GM19395 (cell line): Measurements from ENCODE around the gene PKNOX1.
A peak's percentile ranks its signal among the peaks of the same experiment; 100 is the strongest.
"Not testable (repeated sequence)": the region's sequence is repeated elsewhere in the genome, so short reads cannot be mapped to it uniquely, and the experiment has no call there.

ENCODE experiments used
- ATAC-seq: cut with Tn5 transposase; IDR thresholded peaks from one replicate; pipeline ENCODE4 v1.9.1; 2021; ENCODE audit warnings: mild to moderate bottlenecking, moderate library complexity; ENCODE audit not compliant: unreplicated experiment

PKNOX1 gene

GRCh38 chr21:42949094-42949755 is 25.1 kb upstream of the PKNOX1 start:
- ATAC-seq, result not testable (repeated sequence)

- not testable (repeated sequence) for ATAC-seq
Measured at GRCh38 chr21:42951193-42951592, 23.2 kb upstream of the PKNOX1 start.

GRCh38 chr21:42956824-42957630 is 17.3 kb upstream of the PKNOX1 start:
- ATAC-seq, result no peak

DNA sequence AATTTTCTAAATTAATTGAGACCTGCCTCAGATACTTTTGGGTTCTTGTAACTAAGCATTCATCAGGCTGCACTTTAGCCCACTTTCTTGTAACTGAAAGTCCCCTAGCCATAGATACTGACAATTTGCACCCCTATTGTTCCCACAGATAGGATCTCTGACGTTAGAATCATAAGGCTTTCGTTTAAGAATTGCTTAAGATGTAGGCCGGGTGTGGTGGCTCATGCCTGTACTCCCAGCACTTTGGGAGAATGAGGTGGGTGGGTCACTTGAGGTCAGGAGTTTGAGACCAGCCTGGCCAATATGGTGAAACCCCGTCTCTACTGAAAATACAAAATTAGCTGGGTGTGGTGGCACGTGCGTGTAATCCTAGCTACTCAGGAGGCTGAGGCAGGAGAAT is 16.2 kb upstream of the PKNOX1 start:
- ATAC-seq, result not testable (repeated sequence)

DNA sequence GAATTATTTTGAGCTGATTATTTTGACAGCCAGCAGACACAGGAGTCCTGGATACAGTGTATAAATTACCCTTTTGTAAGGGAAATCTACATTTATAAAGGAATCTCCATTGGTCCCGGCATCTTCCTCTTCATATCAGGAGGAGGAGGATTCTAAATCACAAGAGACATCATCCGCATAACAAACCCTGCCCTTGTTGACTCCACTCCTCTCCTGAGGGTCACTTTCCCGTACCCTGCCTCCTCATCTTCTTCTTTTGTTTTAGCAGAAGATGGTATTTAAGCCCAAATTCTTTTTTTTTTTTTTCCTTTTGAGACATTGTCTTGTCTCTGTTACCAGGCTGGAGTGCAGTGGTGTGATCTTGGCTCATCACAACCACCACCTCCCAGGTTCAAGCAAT is 14.6 kb upstream of the PKNOX1 start:
- no peak for ATAC-seq

GRCh38 chr21:42962380-42963007 is 11.9 kb upstream of the PKNOX1 start:
- no peak for ATAC-seq

GRCh38 chr21:42964086-42964485 is 10.3 kb upstream of the PKNOX1 start:
- no peak for ATAC-seq

DNA sequence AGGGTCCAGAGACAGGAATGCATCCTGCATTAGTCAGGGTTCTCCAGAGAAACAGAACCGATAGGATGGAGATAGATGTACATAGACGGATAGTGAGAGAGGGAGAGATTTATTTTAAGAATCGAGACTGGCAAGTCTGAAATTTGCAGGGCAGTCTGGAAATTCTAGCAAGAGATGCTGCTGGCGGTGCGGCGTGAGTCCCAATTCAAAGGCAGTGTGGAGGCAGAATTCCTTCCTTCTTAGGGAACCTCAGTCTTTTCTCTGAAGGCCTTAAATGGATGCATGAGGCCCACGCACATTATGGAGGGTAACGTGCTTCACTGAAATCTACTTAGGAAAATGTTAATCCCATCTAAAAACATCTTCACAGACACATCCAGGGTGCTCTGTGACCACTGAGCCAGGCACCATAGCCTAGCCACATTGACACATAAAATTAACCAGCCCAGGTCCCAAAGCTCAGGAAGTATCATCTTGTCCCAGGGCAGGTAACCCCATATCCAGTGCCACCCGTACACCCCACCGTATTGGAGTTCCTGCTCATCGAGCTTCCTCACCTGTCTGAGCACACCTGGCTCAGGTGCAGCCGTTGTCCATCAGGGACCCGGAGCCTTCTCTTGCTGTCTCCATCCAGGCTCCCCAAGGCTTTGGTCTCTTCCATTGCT is 9.7 kb upstream of the PKNOX1 start:
- ATAC-seq, result no peak

DNA sequence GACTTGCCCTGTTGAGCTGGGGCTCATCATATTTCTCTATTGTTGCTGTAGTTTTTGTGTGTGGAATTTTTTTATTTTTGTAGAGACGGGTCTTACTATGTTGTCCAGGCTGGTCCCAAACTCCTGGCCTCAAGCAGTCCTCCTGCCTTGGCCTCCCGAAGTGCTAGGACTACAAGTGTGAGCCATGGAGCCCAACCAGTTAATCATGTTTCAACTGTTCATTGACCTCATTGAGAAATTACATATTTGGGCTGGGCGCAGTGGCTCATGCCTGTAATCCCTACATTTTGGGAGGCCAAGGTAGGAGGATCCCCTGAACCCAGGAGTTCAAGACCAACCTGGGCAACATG is 9.2 kb upstream of the PKNOX1 start:
- no peak for ATAC-seq

- not testable (repeated sequence) for ATAC-seq
Measured at GRCh38 chr21:42967616-42968015, 6.7 kb upstream of the PKNOX1 start.

GRCh38 chr21:42969193-42969600 is 5.2 kb upstream of the PKNOX1 start:
- ATAC-seq, result no peak

- ATAC-seq, result no peak
Measured at GRCh38 chr21:42970946-42971653, 3.3 kb upstream of the PKNOX1 start.

GRCh38 chr21:42971897-42972275 is 2.5 kb upstream of the PKNOX1 start:
- ATAC-seq, result no peak

GRCh38 chr21:42973309-42973990 is 912 bp upstream of the PKNOX1 start:
- ATAC-seq, result no peak

- peak; percentile 24 for ATAC-seq
Measured at GRCh38 chr21:42974832-42975820, 764 bp downstream of the PKNOX1 start.

DNA sequence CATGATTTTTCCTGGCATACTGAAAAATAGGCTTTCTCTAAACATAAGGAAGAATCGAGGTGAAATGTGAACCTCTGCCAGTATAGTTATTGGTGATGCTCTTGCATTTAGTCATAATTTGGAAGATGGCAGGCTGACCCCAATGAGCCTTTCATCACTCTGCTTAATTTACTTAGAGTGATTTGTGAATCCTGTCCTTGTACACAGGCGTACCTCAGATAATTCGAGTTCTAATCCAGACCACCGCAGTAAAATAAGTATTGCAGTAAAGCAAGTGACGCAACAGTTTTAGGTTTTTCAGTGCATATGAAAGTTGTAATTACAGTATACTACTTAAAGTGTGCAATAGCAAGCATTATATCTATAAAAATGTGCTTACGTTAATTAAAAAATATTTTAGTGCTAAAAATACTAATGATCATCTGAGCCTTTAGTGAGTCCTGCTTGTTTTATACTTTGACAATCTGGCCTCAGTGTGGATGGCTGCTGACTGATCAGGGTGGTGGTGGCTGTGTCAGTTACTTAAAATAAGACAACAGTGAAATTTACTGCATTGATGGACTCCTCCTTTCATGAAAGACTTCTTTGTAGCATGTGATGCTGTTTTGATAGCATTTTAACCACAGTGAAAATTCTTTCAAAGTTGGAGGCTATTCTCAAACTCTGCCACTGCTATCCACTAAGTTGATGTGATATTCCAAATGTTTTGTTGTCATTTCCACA is 1.7 kb downstream of the PKNOX1 start:
- no peak for ATAC-seq

- ATAC-seq, result no peak
Measured at GRCh38 chr21:42980312-42981213, 6.2 kb downstream of the PKNOX1 start.

DNA sequence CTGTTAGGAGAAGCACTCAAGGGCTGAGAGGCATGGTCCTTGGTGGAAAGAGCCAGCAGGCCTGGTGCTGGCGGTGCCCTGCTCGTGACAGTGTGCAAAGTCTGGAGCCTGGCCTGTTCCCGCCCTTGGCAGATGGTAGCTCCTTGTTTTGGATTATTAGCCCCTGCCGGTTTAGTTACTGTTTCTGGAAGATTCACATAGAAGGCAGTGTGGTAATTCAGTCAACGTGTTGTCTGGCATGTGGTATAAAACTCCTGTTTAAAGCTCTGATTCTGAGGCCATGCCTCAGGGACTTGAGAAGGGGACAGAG is 6.8 kb downstream of the PKNOX1 start:
- no peak for ATAC-seq
